ENCODE results near the gene CCNI. TPM values are rescaled to one million over a fixed set of nuclear protein-coding genes. Genes with fewer than 3 reads are reported as not detected.
A peak's percentile ranks its signal among the peaks of the same experiment; 100 is the strongest.
"Not testable (repeated sequence)": the region's sequence is repeated elsewhere in the genome, so short reads cannot be mapped to it uniquely, and the experiment has no call there.

CCNI gene
- total RNA-seq, 4 donors from 2014 or later = 302 to 449 (median 371) TPM

- TF ChIP-seq POLR2A (IDR thresholded peaks at IDR 0.05) (no peak), CTCF (IDR thresholded peaks at IDR 0.05) (no peak)
- WGBS, 2 donors = 79 to 80% methylated on average over 11 of the region's 11 CpGs
Measured at GRCh38 chr4:77082886-77083608, 7.3 kb upstream of the CCNI start.

GRCh38 chr4:77080806-77081205 is 5.0 kb upstream of the CCNI start:
- intact Hi-C loops (cut with DNase I); H3K4me3 ChIP-seq (replicated peaks in 1 of 3); DNase-seq; H3K36me3 ChIP-seq; H3K9me3 ChIP-seq; H3K27ac ChIP-seq; H3K27me3 ChIP-seq: not testable (repeated sequence)
- 87 to 95% methylated on average over 7 of the region's 7 CpGs for WGBS, 2 donors
- H3K4me1 ChIP-seq = peaks cover 15 to 21% of the 10 kb centered on the region in 2 donors

More at GRCh38 chr4:77082886-77083608, 7.3 kb upstream of the CCNI start:
- peaks cover 10 to 13% of the 10 kb centered on the region in 2 donors for H3K4me1 ChIP-seq
- no peak overlapping the region for H3K4me3 ChIP-seq (replicated peaks in 1 of 3)
- intact Hi-C loops (cut with DNase I) = no loop called here
- peak; percentile 38 for DNase-seq
- no peaks in the 10 kb centered on the region for H3K9me3 ChIP-seq
- no peaks in the 10 kb centered on the region for H3K27me3 ChIP-seq
- no peaks in the 10 kb centered on the region for H3K36me3 ChIP-seq
- peak overlapping the region; percentile 28 to 52 (median 46) for H3K27ac ChIP-seq

DNA sequence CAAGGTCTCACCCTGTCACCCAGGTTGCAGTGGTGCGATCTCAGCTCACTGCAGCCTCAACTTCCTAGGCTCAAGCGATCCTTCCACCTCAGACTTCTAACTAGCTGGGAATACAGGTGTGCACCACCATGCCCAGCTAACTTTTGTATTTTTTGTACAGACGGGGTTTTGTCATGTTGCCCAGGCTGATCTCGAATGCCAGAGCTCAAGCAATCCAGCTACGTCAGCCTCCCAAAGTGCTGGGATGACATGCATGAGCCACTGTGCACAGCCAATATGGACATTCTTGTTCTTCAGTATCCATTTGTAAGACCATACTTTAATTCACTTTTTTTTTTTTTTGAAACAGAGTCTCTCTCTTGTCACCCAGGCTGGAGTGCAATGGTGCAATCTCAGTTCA is 3.5 kb upstream of the CCNI start:
- no peak for TF ChIP-seq POLR2A (IDR thresholded peaks at IDR 0.05)
- no peak for TF ChIP-seq CTCF (IDR thresholded peaks at IDR 0.05)

GRCh38 chr4:77078401-77078800 is 2.6 kb upstream of the CCNI start:
- TF ChIP-seq POLR2A (IDR thresholded peaks at IDR 0.05) = no peak
- TF ChIP-seq CTCF (IDR thresholded peaks at IDR 0.05) = no peak
- no peak overlapping the region for H3K27ac ChIP-seq
- peaks cover 20 to 21% of the 10 kb centered on the region in 2 donors for H3K4me1 ChIP-seq
- no peak for DNase-seq
- H3K27me3 ChIP-seq = no peaks in the 10 kb centered on the region
- H3K9me3 ChIP-seq = no peaks in the 10 kb centered on the region
- 95 to 97% methylated on average over 2 of the region's 2 CpGs for WGBS, 2 donors
- intact Hi-C loops (cut with DNase I) = loop anchor here (5.0 kb wide), 1 partner anchor 79 kb away; the partner anchor contains the start of gene CCNG2
- H3K36me3 ChIP-seq = no peaks in the 10 kb centered on the region
- H3K4me3 ChIP-seq (replicated peaks in 1 of 3) = no peak overlapping the region

More for the DNA sequence above, 3.5 kb upstream of the CCNI start:
- intact Hi-C loops (cut with DNase I) = loop anchor here (5.0 kb wide), 1 partner anchor 78 kb away; the partner anchor contains the start of gene CCNG2
- WGBS, 2 donors = 68 to 71% methylated on average over 5 of the region's 5 CpGs
- Histone ChIP-seq H3K9me3 (no peaks in the 10 kb centered on the region), H3K4me3 (replicated peaks in 1 of 3) (no peak overlapping the region), H3K4me1 (peaks cover 15 to 21% of the 10 kb centered on the region in 2 donors), H3K27ac (no peak overlapping the region), H3K27me3 (no peaks in the 10 kb centered on the region), H3K36me3 (no peaks in the 10 kb centered on the region)
- DNase-seq = peak; percentile 58 to 71

DNA sequence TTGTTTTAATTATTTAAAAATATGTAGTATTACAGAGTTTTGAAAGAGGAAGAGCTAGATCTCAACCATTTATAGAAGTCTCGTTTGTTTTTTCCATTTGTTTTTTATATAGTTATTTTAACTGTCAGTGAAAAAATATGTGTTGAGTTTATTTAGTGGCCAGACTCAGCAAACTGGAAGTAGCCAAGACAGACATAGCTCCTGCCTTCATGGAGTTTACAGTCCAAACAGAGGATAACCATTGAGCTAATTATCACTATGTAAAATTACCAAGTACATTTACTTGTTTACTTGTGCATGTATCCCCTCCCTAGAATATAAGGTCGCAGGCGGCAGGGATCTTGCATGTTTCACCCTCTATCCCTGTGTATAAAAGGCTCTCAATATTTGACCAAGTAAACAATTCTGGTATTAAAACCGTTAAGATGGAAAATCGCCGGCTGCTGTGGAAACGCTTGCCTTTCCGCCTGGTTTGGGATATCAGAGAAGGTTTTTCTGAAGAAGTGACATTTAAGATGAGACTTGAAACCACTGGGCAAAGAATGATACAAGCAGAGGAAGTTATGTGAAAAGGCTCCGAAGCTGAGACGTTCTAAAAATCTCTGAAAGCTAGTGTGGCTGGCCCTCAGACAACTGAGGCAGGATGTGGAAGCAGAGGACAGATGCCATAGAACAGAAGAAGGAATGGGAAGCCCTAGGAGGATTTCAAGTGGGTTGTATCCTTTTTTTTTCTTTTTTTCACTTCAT is 1.3 kb upstream of the CCNI start:
- Histone ChIP-seq H3K4me1 (peaks cover 12 to 16% of the 10 kb centered on the region in 2 donors), H3K27ac (peak overlapping the region; percentile 98 to 100 (median 100)), H3K9me3 (no peaks in the 10 kb centered on the region), H3K4me3 (replicated peaks in 1 of 3) (peak overlapping the region in 1 of 3 donors; percentile 87), H3K36me3 (no peaks in the 10 kb centered on the region), H3K27me3 (no peaks in the 10 kb centered on the region)
- WGBS, 2 donors = 88 to 90% methylated on average over 10 of the region's 10 CpGs
- DNase-seq = no peak
- TF ChIP-seq POLR2A (IDR thresholded peaks at IDR 0.05) (no peak), CTCF (IDR thresholded peaks at IDR 0.05) (no peak)
- intact Hi-C loops (cut with DNase I) = loop anchor here (5.0 kb wide), 1 partner anchor 80 kb away; the partner anchor contains the start of gene CCNG2
